Measurements from ENCODE around the gene DNAI1. TPM values are rescaled to one million over a fixed set of nuclear protein-coding genes. Genes with fewer than 3 reads are reported as not detected.
A peak's percentile ranks its signal among the peaks of the same experiment; 100 is the strongest.

The DNAI1 gene
- polyA plus RNA-seq, 1 of the 3 experiments (the other 2 are of a cell fraction) = 0.46 TPM

- TF ChIP-seq TAF1 (IDR thresholded peaks at IDR 0.05; ENCODE audit: borderline replicate concordance, low read depth, low read length) = no peak
- no peak for TF ChIP-seq MAX (IDR thresholded peaks at IDR 0.05; ENCODE audit: low read depth)
Observed at GRCh38 chr9:34558364-34558763, 99.8 kb downstream of the DNAI1 start (continued).

- Histone ChIP-seq H3K9me3 (no peaks in the 10 kb centered on the region), H3F3A (replicated peaks; ENCODE audit: insufficient read depth) (no peaks in the 10 kb centered on the region), H2AFZ (ENCODE audit: low read depth) (no peak overlapping the region), H3K4me1 (ENCODE audit: control insufficient read depth in 1 of 2, insufficient read depth in 2 of 2, low read depth in 1 of 2, low read length in 1 of 2) (peaks cover 0 to 80% of the 10 kb centered on the region in 2 experiments; a peak in 2 of 4 replicates), H3K79me2 (ENCODE audit: insufficient read depth) (no peaks in the 10 kb centered on the region), H4K20me1 (ENCODE audit: insufficient read depth) (no peaks in the 10 kb centered on the region), H3K4me2 (peak overlapping the region; percentile 44; the same call in 1 of the 2 replicates), H3K27ac (ENCODE audit: low read depth in 2 of 2, low read length in 1 of 2) (peak overlapping the region in 1 of 2 experiments; percentile 74; a peak in 2 of 4 replicates), H3K4me3 (ENCODE audit: low read depth in 2 of 2, low read length in 1 of 2) (no peak overlapping the region), H3K9me2 (no peaks in the 10 kb centered on the region), H3K36me3 (replicated peaks in 1 of 2; ENCODE audit: control insufficient read depth in 1 of 2, insufficient read depth in 2 of 2, low read length in 1 of 2) (no peaks in the 10 kb centered on the region), H3K9ac (no peak overlapping the region), H3K27me3 (ENCODE audit: insufficient read depth) (no peaks in the 10 kb centered on the region)
- CTCF ChIA-PET = interaction anchor here (0.8 to 18.0 kb wide), 7 partner anchors 10 to 53 kb away, joined by 4 to 507 read pairs (median 5); partner anchors contain the start of genes CNTFR and RPP25L
- WGBS (ENCODE audit: low lambda C conversion rate) = 74% methylated on average over 15 of the region's 17 CpGs
- peak; percentile 52 for DNase-seq
- TF ChIP-seq FOXM1 (IDR thresholded peaks at IDR 0.05; ENCODE audit: low read depth) = no peak
- TF ChIP-seq PBX3 (IDR thresholded peaks at IDR 0.05) = no peak
- TF ChIP-seq MAX (IDR thresholded peaks at IDR 0.05; ENCODE audit: low read depth) = no peak
- no peak for TF ChIP-seq MEF2A (IDR thresholded peaks at IDR 0.05; ENCODE audit: borderline replicate concordance, low read depth)
- no peak for TF ChIP-seq MXI1 (IDR thresholded peaks at IDR 0.05; ENCODE audit: low read depth, low read length)
- no peak for TF ChIP-seq GATA2 (CRISPR knock-in tag; IDR thresholded peaks at IDR 0.05)
- no peak for TF ChIP-seq RCOR1 (IDR thresholded peaks at IDR 0.05; ENCODE audit: low read length)
- no peak for TF ChIP-seq JUND (IDR thresholded peaks at IDR 0.05)
- TF ChIP-seq SMC3 (IDR thresholded peaks at IDR 0.05; ENCODE audit: low read depth, low read length) = no peak
- TF ChIP-seq TEAD4 (IDR thresholded peaks at IDR 0.05; ENCODE audit: borderline replicate concordance, insufficient read depth) = no peak
- TF ChIP-seq CHD2 (IDR thresholded peaks at IDR 0.05; ENCODE audit: low read length, partially characterized antibody) = no peak
- no peak for TF ChIP-seq ELF1 (IDR thresholded peaks at IDR 0.05)
- no peak for TF ChIP-seq REST (IDR thresholded peaks at IDR 0.05; ENCODE audit: low read depth, low read length)
- TF ChIP-seq RFX5 (IDR thresholded peaks at IDR 0.05; ENCODE audit: low read length) = no peak
- no peak for TF ChIP-seq IRF3 (IDR thresholded peaks at IDR 0.05; ENCODE audit: low read depth, low read length)
- TF ChIP-seq FOSL2 (IDR thresholded peaks at IDR 0.05; ENCODE audit: borderline replicate concordance, low read depth) = no peak
- no peak for TF ChIP-seq USF2 (IDR thresholded peaks at IDR 0.05; ENCODE audit: borderline replicate concordance, low read depth, low read length)
- no peak for TF ChIP-seq SIN3A (IDR thresholded peaks at IDR 0.05; ENCODE audit: borderline replicate concordance, low read depth, low read length)
- POLR2A ChIA-PET = interaction anchor here (2.1 kb wide), 1 partner anchor 23 kb away, joined by 10 read pairs; no protein-coding TSS in a partner anchor
Observed at GRCh38 chr9:34558919-34559623, 100.5 kb downstream of the DNAI1 start.
